Measurements from ENCODE around the gene ZNRD2.

The ZNRD2 gene

DNA sequence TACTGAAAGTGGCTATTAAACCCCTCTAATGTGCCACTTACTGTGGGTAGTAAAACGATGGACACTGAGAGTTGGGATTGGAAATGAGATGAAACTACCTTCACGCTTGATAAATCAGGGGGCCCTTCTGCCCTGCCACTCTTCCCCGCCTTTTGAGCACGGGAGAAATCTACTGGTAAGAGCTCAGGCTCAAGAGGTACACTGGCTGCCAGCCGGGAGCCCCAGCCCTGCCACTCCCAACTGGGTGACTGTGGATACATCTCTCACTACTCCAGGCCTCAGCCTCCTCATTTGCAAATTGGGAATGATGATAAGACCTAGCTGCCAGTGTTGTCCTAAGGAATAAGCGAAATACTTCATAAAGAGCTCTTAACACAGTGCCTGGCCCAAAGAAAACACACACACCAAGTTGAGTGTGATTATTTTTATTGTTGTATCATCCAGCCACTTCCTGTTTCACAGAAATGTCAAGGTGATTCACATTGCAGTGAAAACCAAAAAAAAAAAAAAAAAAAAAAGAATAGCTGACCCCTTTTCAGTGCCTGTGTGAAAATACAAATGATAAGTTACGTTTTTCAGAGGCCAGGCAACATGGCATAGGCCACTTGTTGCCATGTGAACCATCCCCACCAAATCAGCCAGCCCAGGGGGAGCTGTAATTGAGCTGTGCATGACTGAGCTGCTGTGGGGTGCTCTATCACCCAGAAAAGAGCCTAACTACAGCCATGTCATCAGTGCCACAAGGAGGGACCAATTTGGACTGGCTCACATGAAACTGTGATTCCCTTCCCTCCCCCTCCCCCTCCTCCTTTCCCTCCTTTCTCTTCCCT, 4.4 kb upstream of the ZNRD2 start:
- no peak overlapping the region for H3K4me3 ChIP-seq
- peak overlapping the region in 16 of 21 experiments; percentile 8 to 88 (median 57) for H3K27ac ChIP-seq

DNA sequence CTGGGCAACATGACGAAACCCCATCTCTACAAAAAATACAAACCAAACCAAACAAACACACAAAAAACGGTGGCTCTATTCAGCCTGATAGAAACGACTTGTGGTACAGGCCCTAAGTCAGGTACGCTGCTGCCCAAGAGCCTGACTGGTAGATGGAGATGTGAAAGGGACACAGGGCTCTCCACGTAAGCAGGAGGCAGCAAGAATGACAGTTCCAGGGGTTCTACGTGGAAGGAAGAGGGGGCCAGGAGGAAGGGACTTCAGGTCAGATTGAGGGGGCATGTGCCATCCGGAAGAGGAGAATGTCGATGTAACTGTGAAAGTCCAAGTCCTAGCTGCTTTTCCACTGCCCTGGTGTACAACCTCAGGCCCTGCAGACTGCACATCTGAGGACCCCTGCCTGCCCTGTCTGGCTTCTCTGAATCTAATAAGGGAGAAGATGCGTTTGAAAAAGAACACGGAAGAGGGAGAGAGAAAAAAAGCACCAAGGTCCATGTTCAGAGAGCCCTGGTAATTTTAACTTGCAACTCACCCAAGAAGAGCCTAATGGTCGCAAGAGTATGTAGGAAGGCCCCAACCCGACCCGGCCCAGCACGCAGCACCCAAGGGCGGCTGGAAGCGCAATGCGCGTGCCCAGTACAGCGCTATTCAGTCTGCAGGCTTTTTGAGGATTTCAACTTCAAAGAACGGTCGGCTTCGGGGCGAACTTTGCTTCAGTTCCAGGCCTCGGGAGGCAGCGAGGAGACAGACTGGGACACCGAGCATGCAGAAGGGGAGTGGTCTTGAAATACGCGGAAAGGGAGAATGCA, 909 bp upstream of the ZNRD2 start:
- Histone ChIP-seq H3K4me3 (peak overlapping the region; percentile 62 to 93 (median 73)), H3K27ac (peak overlapping the region; percentile 26 to 99 (median 93))

- Histone ChIP-seq H3K4me3 (peak overlapping the region; percentile 62 to 93 (median 73)), H3K27ac (peak overlapping the region in 15 of 21 experiments; percentile 73 to 99 (median 95))
Observed at GRCh38 chr11:65571420-65571819, 1.1 kb downstream of the ZNRD2 start.

DNA sequence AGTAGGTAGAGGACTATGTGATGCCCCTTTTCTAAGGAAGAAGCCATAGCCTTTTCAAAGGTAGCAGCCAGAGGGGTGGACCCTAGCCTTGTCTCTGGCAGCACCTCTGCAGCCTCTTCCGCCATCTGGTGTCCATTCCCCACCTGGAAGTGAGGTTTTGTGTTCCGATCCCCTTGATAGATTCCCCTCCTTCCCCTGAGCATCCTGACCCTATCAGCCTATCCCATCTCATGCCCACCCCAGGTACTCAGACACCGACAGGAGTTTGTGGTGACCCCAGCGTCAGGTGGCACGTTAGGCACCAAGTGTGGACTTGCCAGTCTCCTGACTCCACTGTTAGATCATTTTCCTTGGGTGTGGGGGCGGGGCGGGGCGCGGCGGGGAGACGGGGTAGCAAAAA, 1.7 kb downstream of the ZNRD2 start:
- Histone ChIP-seq H3K4me3 (peak overlapping the region; percentile 51 to 73 (median 70)), H3K27ac (peak overlapping the region in 20 of 21 experiments; percentile 36 to 99 (median 94))

GRCh38 chr11:65572356-65573051, 2.2 kb downstream of the ZNRD2 start, which contains the start of gene FAM89B:
Gene FAM89B (plus strand): TSS chr11:65572538. CDS start chr11:65572670, 132 bp downstream.
- Histone ChIP-seq H3K27ac (peak within 1 kb of the TSS in 20 of 21 experiments; percentile 72 to 99 (median 94)), H3K4me3 (peak within 1 kb of the TSS; percentile 70 to 93 (median 73))

DNA sequence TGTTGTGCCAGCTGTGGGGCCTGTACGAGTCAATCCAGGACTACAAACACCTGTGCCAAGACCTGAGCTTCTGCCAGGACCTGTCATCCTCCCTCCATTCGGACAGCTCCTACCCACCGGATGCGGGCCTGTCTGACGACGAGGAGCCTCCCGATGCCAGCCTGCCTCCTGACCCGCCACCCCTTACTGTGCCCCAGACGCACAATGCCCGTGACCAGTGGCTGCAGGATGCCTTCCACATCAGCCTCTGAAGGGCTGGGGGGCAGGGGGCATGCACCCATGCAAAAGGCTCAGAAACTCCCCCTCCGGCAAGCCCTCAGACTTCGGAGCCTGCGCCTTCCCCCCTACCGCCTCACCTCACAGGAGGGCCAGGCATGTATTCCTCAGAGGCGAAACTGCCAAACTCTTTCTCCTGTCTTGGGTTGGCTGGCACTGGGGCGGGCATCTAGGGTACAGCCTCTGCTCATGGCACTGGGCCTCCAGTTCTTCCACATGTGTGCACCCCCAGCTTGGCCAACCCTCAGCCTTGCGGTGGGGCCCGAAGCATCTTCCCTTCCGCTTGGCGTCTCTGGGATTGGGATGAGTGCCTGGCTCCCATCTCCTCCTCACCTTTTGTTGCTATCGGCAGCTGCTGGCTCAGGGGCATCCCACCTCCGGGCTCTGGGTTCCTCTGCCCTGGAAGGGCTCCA, 3.3 kb downstream of the ZNRD2 start:
- H3K27ac ChIP-seq = peak overlapping the region in 20 of 21 experiments; percentile 56 to 99 (median 94)
- peak overlapping the region; percentile 51 to 73 (median 70) for H3K4me3 ChIP-seq

DNA sequence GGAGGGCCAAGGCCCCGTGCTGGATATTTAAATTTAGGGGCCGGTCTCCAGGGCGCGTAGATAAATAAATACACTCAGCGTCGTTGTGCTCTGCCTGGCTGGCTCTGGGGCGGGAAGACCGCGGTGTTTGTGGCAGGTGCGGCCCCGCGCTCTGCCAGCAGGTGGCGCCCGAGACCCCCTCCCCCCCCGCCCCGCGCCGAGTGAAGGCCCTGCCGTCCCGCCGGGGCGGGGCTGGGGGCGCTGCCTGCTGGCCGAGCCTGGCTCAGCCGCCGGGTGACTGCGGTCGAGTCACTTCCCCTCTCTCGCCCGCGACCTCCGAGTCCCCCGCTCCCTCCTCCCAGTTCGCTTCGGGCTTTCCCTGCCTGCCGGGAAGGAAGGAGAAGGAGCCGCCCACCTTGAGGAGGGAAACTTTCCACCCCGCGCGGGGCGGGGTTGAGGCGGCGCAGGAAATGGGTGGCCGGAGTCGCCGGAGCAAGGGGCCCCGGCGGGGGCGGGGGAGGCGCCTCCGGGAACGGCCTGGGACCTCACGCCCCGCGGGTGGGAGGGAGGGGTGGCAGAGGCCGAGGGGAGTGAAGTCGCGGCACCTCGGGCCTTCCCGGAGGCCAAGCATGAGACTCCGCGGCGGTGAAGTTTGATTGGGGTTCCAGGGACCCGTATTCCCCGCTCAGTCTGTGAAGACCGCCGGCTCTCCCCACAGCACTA, 4.0 kb downstream of the ZNRD2 start:
- H3K4me3 ChIP-seq = peak overlapping the region; percentile 51 to 73 (median 70)

GRCh38 chr11:65574811-65575567, 4.7 kb downstream of the ZNRD2 start:
- Histone ChIP-seq H3K4me3 (peak overlapping the region; percentile 51 to 73 (median 70)), H3K27ac (peak overlapping the region; percentile 67 to 99 (median 93))

More for the DNA sequence above, 4.0 kb downstream of the ZNRD2 start:
- peak overlapping the region; percentile 45 to 99 (median 93) for H3K27ac ChIP-seq

DNA sequence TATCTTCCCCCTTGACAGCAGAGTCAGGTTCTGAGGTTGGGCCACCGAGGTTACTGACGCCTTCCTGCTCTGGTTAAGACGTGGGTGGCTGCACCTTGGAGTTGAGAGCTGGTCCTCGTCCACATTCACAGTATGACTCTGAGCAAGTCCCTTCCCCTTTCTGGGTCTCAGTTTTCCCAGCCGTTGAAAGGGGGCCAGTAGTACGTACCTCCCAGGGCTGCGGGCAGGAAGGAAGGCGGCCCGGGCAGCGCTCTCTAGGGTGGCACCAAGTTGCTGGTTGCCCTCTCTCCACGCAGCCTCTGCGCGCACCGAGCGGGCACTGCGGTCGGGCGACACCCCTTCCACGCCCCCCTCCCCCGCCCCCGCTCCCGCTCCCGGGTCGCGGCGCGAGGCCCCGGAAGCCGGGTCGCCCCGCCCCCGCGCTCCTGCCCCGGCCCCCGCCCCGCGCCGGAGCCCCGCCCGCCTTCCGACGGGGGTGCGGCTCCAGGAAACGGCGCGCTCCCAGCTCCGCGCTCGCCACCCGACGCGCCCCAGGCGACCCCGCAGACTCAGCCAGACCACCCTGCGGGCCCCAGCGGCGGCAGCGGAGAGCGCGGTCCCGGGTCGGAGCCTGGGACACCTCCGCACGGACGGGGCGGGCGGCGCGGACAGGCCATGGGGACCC, 5.4 kb downstream of the ZNRD2 start, which contains the start of gene EHBP1L1:
Gene EHBP1L1 (plus strand): TSS at position 486 of the 664 bp plus-strand sequence. CDS start 250 bp downstream, outside the sequence.
- Histone ChIP-seq H3K27ac (peak within 1 kb of the TSS; percentile 84 to 99 (median 93)), H3K4me3 (peak within 1 kb of the TSS; percentile 51 to 73 (median 70))

- Histone ChIP-seq H3K27ac (peak overlapping the region; percentile 84 to 99 (median 93)), H3K4me3 (peak overlapping the region; percentile 51 to 73 (median 70))
Observed at GRCh38 chr11:65576232-65576866, 6.1 kb downstream of the ZNRD2 start.

- Histone ChIP-seq H3K4me3 (peak overlapping the region; percentile 51 to 73 (median 70)), H3K27ac (peak overlapping the region; percentile 84 to 99 (median 93))
Observed at GRCh38 chr11:65576867-65577755, 6.8 kb downstream of the ZNRD2 start.

GRCh38 chr11:65577756-65578109, 7.5 kb downstream of the ZNRD2 start:
- Histone ChIP-seq H3K4me3 (peak overlapping the region; percentile 51 to 73 (median 70)), H3K27ac (peak overlapping the region in 20 of 21 experiments; percentile 84 to 99 (median 94))

DNA sequence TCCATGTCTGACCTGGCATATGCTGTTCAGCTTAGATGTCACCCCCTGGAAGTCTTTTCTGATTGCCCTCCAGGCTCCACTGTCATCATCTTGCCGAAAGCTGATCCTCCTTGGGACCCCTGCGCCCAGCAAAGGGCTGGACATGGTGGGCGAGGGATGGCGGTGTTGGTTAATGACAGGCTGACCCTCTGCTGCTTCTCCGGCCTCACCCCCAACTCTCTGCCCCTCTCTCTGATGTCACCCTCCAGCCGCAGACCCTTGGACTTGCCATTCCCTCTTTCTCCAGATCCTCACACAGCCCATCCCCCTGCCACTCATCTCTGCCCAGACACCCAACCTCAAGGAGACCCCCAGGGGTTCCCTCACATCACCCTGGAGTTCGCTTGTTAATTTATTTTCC, 7.9 kb downstream of the ZNRD2 start:
- Histone ChIP-seq H3K27ac (peak overlapping the region in 20 of 21 experiments; percentile 84 to 99 (median 94)), H3K4me3 (peak overlapping the region in 4 of 7 experiments; percentile 70 to 73 (median 71))

- Histone ChIP-seq H3K27ac (peak overlapping the region in 12 of 21 experiments; percentile 21 to 99 (median 94)), H3K4me3 (no peak overlapping the region)
Observed at GRCh38 chr11:65578667-65579066, 8.4 kb downstream of the ZNRD2 start.

DNA sequence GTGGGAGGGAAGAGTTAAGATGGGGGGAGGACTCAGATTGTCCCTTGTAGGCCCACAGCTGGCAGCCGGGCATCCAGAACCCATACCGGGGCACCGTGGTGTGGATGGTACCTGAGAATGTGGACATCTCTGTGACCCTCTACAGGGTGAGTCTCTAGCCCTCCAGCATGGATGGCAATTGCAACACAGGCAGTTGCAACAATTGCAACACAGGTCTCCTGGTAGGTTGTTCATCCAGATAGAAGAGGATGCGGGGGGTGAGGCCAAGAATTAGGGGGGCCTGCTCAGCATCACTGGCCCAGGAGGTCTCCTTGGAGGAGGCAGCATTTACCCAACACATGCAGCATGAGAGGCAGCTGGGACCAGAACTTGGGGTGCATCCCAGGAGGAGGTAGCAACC, 9.0 kb downstream of the ZNRD2 start:
- Histone ChIP-seq H3K4me3 (no peak overlapping the region), H3K27ac (peak overlapping the region in 2 of 21 experiments; percentile 21 to 95)

Measured in skin epidermis (tissue), 12 donors.